Naive thymus-derived CD4-positive, alpha-beta T cell (primary cell): Measurements from ENCODE around the gene MLF1. TPM values are rescaled to one million over a fixed set of nuclear protein-coding genes. Genes with fewer than 3 reads are reported as not detected.

Experiments used
- ATAC-seq: fragments of 150-1000 bp; cut with Tn5 transposase; 2 replicates; pipeline ENCODE4 v1.10.0; 2021; ENCODE audit warnings: mild to moderate bottlenecking, moderate library complexity
- CTCF ChIA-PET: fragments of 350-600 bp; sonication (Branson Sonifier 250); formaldehyde crosslinking; loops from one replicate; lab custom pipeline; 2021; ENCODE audit warnings: antibody characterized with exemption; lab: Charles Lee
- POLR2A ChIA-PET: fragments of 350-600 bp; sonication (Branson Sonifier 250); formaldehyde crosslinking; loops from one replicate; lab custom pipeline; 2021; ENCODE audit warnings: antibody characterized with exemption, inconsistent platforms; lab: Charles Lee
- DNase-seq, 9 donors: peaks; one replicate each; pipeline versions ENCODE4 v3.0.0 to v3.0.0-alpha.2; 2020 to 2022; ENCODE audit warnings: mixed read lengths in 1 of 9
- H3K27ac ChIP-seq: one replicate; pipeline ENCODE4 v1.7.0; 2013; ENCODE audit warnings: mild to moderate bottlenecking, low read depth, low read length, moderate library complexity
- H3K27me3 ChIP-seq, 2 donors: one replicate each; pipeline ENCODE4 v1.7.0; 2013; ENCODE audit warnings: low read length in 2 of 2, mild to moderate bottlenecking in 2 of 2, moderate library complexity in 2 of 2; ENCODE audit not compliant: control insufficient read depth in 2 of 2, insufficient read depth in 2 of 2
- H3K36me3 ChIP-seq, 3 experiments: 1 replicate in 2 of 3; 2 replicates in 1 of 3; pipeline ENCODE4 v1.7.0; 2013; ENCODE audit warnings: low read length in 3 of 3, mild to moderate bottlenecking in 3 of 3, moderate library complexity in 1 of 3; ENCODE audit not compliant: insufficient read depth in 3 of 3, control insufficient read depth in 2 of 3
- H3K4me1 ChIP-seq, 2 donors: one replicate each; pipeline ENCODE4 v1.7.0; 2013; ENCODE audit warnings: low read length in 2 of 2, mild to moderate bottlenecking in 2 of 2, moderate library complexity in 1 of 2; ENCODE audit not compliant: control insufficient read depth in 2 of 2, insufficient read depth in 2 of 2
- H3K4me3 ChIP-seq: 2 replicates; pipeline ENCODE4 v1.7.0; 2013; ENCODE audit warnings: mild to moderate bottlenecking, low read length
- H3K9me3 ChIP-seq, 3 experiments: 1 replicate in 2 of 3; 2 replicates in 1 of 3; pipeline ENCODE4 v1.7.0; 2013; ENCODE audit warnings: low read length in 3 of 3; ENCODE audit not compliant: control insufficient read depth in 2 of 3
- H3K27ac Mint-ChIP-seq, 9 donors: one replicate each; pipeline ENCODE4 v1.8.0; 2020 to 2022; ENCODE audit warnings: mixed read lengths in 9 of 9, mild to moderate bottlenecking in 8 of 9, moderate library complexity in 5 of 9, inconsistent platforms in 2 of 9
- H3K27me3 Mint-ChIP-seq, 5 donors: one replicate each; pipeline ENCODE4 v1.8.0; 2021 to 2022; ENCODE audit warnings: mixed read lengths in 5 of 5, mild to moderate bottlenecking in 1 of 5
- H3K36me3 Mint-ChIP-seq, 5 donors: one replicate each; pipeline ENCODE4 v1.8.0; 2020 to 2022; ENCODE audit warnings: mixed read lengths in 5 of 5, mild to moderate bottlenecking in 3 of 5, inconsistent platforms in 1 of 5
- H3K4me1 Mint-ChIP-seq, 7 donors: one replicate each; pipeline ENCODE4 v1.8.0; 2020 to 2022; ENCODE audit warnings: mixed read lengths in 7 of 7, mild to moderate bottlenecking in 3 of 7, inconsistent platforms in 1 of 7
- H3K4me3 Mint-ChIP-seq, 10 donors: one replicate each; pipeline ENCODE4 v1.8.0; 2020 to 2022; ENCODE audit warnings: mild to moderate bottlenecking in 10 of 10, mixed read lengths in 10 of 10, moderate library complexity in 6 of 10, inconsistent platforms in 2 of 10
- H3K9me3 Mint-ChIP-seq, 11 donors: one replicate each; pipeline ENCODE4 v1.8.0; 2020 to 2022; ENCODE audit warnings: mixed read lengths in 11 of 11, mild to moderate bottlenecking in 4 of 11, inconsistent platforms in 1 of 11, moderate library complexity in 1 of 11
- intact Hi-C, 2 donors: fragments of 100-400 bp; cut with micrococcal nuclease; formaldehyde crosslinking; loops; one replicate each; pipeline ENCODE4 v1.15.1; 2023
- polyA plus RNA-seq, 2 donors: library from polyadenylated mRNA; unstranded; fragments of 300-500 nt; fragmentation: Illumina TruSeq; gene quantifications; one replicate each; pipeline ENCODE4 v1.2.3, GENCODE V29; 2021
- total RNA-seq, 6 experiments: library from RNA in 5 of 6; stranded (reverse) in 5 of 6; gene quantifications; 1 replicate in 5 of 6; 2 replicates in 1 of 6; pipeline ENCODE4 v1.2.3 and lab custom pipeline; 2021 to 2026

The MLF1 gene
- total and polyA plus RNA-seq, 7 experiments from 2014 or later, result 0.56 to 3.6 (median 0.85) TPM; not detected in 2

DNA sequence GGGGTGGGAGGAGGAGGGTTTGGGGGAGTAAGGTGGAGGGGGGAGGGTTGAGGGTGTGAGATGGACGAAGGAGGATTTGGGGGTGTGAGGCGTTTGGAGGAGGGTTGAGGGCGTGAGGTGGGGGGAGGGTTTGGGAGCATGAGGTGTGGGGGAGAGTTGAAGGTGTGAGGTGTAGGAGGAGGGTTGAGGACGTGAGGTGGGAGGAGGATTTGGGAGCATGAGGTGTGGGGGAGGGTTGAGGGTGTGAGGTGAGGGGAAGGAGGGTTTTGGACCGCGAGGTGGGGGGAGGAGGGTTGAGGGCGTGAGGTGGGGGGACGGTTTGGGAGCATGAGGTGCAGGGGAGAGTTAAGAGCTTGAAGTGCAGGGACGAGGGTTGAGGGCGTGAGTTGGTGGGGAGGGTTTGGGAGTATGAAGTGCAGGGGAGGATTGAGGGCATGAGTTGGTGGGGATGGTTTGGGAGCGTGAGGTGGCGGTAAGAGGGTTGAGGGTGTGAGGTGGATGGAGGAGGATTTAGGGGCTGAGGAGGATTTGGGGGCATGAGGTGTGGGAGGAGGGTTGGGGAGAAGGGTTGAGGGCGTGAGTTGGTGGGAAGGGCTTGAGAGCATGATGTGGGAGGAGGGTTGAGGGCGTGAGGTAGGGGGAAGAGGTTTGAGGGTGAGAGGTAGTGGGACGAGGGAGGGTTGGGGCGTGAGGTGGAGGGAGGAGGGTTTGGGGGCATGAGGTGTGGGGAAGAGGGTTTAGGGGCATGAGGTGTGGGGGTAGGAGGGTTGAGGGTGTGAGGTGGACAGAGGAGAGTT, 1.2 kb downstream of the MLF1 start:
- CTCF ChIA-PET, result no interaction called here
- intact Hi-C loops, result loop anchor here (2.0 to 5.0 kb wide), 2 partner anchors 70 to 73 kb away; partner anchors contain the start of gene GFM1 (in 2 of the 2)
- Mint-ChIP-seq H3K36me3 (peaks cover 0 to 6% (median 0%) of the 10 kb centered on the region in 5 donors), H3K27ac (no peak overlapping the region), H3K4me3 (peak overlapping the region in 3 of 10 donors; percentile 17 to 83 (median 51)), H3K27me3 (peaks cover 31 to 48% (median 36%) of the 10 kb centered on the region in 5 donors), H3K9me3 (peaks cover 0 to 6% (median 0%) of the 10 kb centered on the region in 11 donors), H3K4me1 (peaks cover 6 to 15% (median 12%) of the 10 kb centered on the region in 7 donors)
- H3K4me1 ChIP-seq, result peaks cover 0 to 4% of the 10 kb centered on the region in 2 donors
- H3K4me3 ChIP-seq, result no peak overlapping the region
- H3K27me3 ChIP-seq, result peaks cover 0 to 4% of the 10 kb centered on the region in 2 donors
- POLR2A ChIA-PET, result no interaction called here
- no peaks in the 10 kb centered on the region for H3K9me3 ChIP-seq
- DNase-seq (no peak), ATAC-seq (no peak)
- H3K27ac ChIP-seq, result no peak overlapping the region
- H3K36me3 ChIP-seq, result no peaks in the 10 kb centered on the region

DNA sequence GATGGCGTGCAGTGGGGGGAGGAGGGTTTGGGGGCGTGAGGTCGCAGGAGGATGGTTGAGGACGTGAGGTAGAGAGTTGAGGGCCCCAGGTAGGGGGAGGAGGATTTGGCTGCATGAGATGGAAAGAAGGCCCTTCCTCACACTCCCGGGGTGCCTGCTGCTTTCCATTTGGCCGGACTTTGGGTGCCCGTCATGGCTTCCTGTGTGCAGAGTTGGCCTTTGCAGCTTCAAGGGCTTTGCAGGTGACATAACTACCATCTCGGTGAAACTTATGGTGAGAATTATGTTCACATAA, 1.7 kb downstream of the MLF1 start:
- Histone ChIP-seq H3K9me3 (no peaks in the 10 kb centered on the region), H3K27me3 (peaks cover 0 to 4% of the 10 kb centered on the region in 2 donors), H3K27ac (no peak overlapping the region), H3K36me3 (no peaks in the 10 kb centered on the region), H3K4me1 (peaks cover 0 to 4% of the 10 kb centered on the region in 2 donors), H3K4me3 (no peak overlapping the region)
- Mint-ChIP-seq H3K4me1 (peaks cover 6 to 15% (median 12%) of the 10 kb centered on the region in 7 donors), H3K27ac (no peak overlapping the region), H3K27me3 (peaks cover 33 to 46% (median 35%) of the 10 kb centered on the region in 5 donors), H3K36me3 (peaks cover 0 to 6% (median 0%) of the 10 kb centered on the region in 5 donors), H3K9me3 (peaks cover 0 to 6% (median 0%) of the 10 kb centered on the region in 11 donors), H3K4me3 (peak overlapping the region in 2 of 10 donors; percentile 17 to 62)
- CTCF ChIA-PET, result no interaction called here
- intact Hi-C loops, result loop anchor here in 1 of 2 donors (5.0 kb wide), 1 partner anchor 70 kb away; the partner anchor contains the start of gene GFM1
- POLR2A ChIA-PET, result no interaction called here
- ATAC-seq (no peak), DNase-seq (no peak)

DNA sequence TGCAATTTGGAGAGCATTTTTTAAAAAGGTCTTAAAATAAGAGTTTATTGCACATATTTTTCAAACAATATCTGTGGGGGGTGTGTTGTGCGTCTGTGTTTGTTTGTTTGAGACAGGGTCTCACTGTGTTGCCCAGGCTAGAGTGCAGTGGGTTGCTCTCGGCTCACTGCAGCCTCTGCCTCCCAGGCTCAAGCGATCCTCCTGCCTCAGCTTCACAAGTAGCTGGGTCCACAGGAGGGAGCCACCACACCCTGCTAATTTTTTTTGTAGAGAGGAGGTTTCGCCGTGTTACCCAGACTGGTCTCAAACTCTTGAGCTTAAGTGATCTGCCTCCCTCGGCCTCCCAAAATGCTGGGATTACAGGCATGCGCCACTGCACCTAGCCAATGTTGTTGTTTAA, 2.7 kb downstream of the MLF1 start:
- no peak overlapping the region for H3K4me3 Mint-ChIP-seq
- DNase-seq (no peak), ATAC-seq (no peak)
- H3K27me3 ChIP-seq, result peaks cover 0 to 4% of the 10 kb centered on the region in 2 donors
- peaks cover 0 to 4% of the 10 kb centered on the region in 2 donors for H3K4me1 ChIP-seq
- peaks cover 0 to 6% (median 0%) of the 10 kb centered on the region in 11 donors for H3K9me3 Mint-ChIP-seq
- ChIA-PET CTCF (no interaction called here), POLR2A (interaction anchor here (0.6 kb wide), 1 partner anchor 9 kb away, joined by 5 read pairs; no protein-coding TSS in a partner anchor)
- H3K36me3 Mint-ChIP-seq, result peaks cover 0 to 6% (median 0%) of the 10 kb centered on the region in 5 donors
- peaks cover 25 to 41% (median 33%) of the 10 kb centered on the region in 5 donors for H3K27me3 Mint-ChIP-seq
- H3K27ac ChIP-seq, result no peak overlapping the region
- H3K4me3 ChIP-seq, result no peak overlapping the region
- no peaks in the 10 kb centered on the region for H3K36me3 ChIP-seq
- H3K27ac Mint-ChIP-seq, result no peak overlapping the region
- intact Hi-C loops, result loop anchor here in 1 of 2 donors (5.0 kb wide), 1 partner anchor 69 kb away; the partner anchor contains the start of gene GFM1
- no peaks in the 10 kb centered on the region for H3K9me3 ChIP-seq
- peaks cover 6 to 15% (median 12%) of the 10 kb centered on the region in 7 donors for H3K4me1 Mint-ChIP-seq

DNA sequence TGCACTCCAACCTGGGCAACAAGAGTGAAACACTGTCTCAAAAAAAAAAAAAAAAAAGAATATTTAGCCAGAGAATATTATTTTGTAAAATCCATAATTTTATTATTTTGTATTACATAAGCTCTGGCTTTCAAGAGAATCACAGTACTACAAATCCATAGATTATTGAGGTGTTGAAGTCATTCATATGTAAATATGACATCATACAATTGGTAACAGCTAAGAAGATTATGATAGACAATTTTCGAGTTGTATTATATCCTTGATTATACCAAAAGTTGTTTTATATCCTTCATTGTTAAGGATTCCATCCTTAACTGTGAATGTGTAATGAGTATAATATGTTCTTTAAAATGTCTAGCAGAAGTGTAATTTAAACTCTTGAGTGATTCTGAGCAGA, 3.7 kb downstream of the MLF1 start:
- H3K4me1 Mint-ChIP-seq, result peaks cover 6 to 15% (median 12%) of the 10 kb centered on the region in 7 donors
- H3K9me3 Mint-ChIP-seq, result peaks cover 0 to 6% (median 0%) of the 10 kb centered on the region in 11 donors
- peaks cover 0 to 4% of the 10 kb centered on the region in 2 donors for H3K4me1 ChIP-seq
- ChIA-PET POLR2A (no interaction called here), CTCF (no interaction called here)
- H3K27me3 ChIP-seq, result peaks cover 0 to 4% of the 10 kb centered on the region in 2 donors
- H3K36me3 ChIP-seq, result no peaks in the 10 kb centered on the region
- H3K27me3 Mint-ChIP-seq, result peaks cover 17 to 32% (median 24%) of the 10 kb centered on the region in 5 donors
- DNase-seq, result no peak
- H3K4me3 Mint-ChIP-seq, result no peak overlapping the region
- H3K27ac ChIP-seq, result no peak overlapping the region
- no peak overlapping the region for H3K27ac Mint-ChIP-seq
- ATAC-seq, result no peak
- peaks cover 0 to 6% (median 0%) of the 10 kb centered on the region in 5 donors for H3K36me3 Mint-ChIP-seq
- H3K4me3 ChIP-seq, result no peak overlapping the region
- H3K9me3 ChIP-seq, result no peaks in the 10 kb centered on the region
- intact Hi-C loops, result loop anchor here in 1 of 2 donors (5.0 kb wide), 1 partner anchor 68 kb away; the partner anchor contains the start of gene GFM1

DNA sequence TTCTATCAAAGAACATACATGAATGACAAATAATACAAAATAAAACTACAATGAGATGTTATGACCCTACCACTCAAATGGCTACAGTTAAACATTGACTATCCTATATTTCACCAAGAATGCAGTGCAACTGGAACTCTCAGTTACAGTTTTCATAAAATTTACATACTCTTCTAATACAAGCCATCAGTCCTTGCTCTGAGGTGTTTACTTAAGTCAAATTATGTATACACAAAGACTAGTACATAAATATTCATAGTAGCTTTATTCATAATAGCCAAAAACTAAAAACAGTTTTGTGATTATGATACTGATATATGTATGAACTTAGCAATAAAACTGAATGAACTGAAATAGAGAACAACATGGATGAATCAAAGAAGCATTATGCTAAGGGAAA, 19.2 kb downstream of the MLF1 start:
- H3K27me3 ChIP-seq, result no peaks in the 10 kb centered on the region
- H3K4me3 ChIP-seq, result no peak overlapping the region
- DNase-seq (no peak), ATAC-seq (no peak)
- Mint-ChIP-seq H3K9me3 (peaks cover 0 to 2% (median 0%) of the 10 kb centered on the region in 11 donors), H3K4me1 (no peaks in the 10 kb centered on the region), H3K27me3 (peaks cover 3 to 19% (median 5%) of the 10 kb centered on the region in 5 donors), H3K4me3 (no peak overlapping the region), H3K27ac (no peak overlapping the region), H3K36me3 (no peaks in the 10 kb centered on the region)
- ChIA-PET CTCF (no interaction called here), POLR2A (no interaction called here)
- no peaks in the 10 kb centered on the region for H3K36me3 ChIP-seq
- H3K9me3 ChIP-seq, result no peaks in the 10 kb centered on the region
- no peak overlapping the region for H3K27ac ChIP-seq
- no peaks in the 10 kb centered on the region for H3K4me1 ChIP-seq
- intact Hi-C loops, result no loop called here

DNA sequence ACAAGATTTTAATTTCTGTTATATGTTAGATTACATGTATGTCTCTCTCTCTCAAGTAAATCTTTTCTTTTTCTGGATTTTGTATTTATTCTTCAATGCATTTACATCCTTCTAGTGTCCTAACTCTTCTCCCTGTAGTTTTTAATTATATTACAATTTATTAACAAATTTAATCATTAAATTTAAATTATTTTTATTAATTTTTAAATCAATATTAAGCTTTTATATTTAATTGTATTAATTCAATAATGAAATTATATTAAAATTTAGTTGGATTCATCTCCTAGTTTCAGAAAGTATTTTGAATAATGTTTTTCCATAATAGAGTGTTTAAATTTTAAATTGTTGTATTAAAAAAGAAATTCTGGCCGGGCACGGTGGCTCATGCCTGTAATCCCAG, 29.8 kb downstream of the MLF1 start:
- H3K9me3 Mint-ChIP-seq, result no peaks in the 10 kb centered on the region
- no peak overlapping the region for H3K27ac ChIP-seq
- H3K4me3 Mint-ChIP-seq, result no peak overlapping the region
- H3K36me3 Mint-ChIP-seq, result no peaks in the 10 kb centered on the region
- H3K4me1 Mint-ChIP-seq, result no peaks in the 10 kb centered on the region
- H3K36me3 ChIP-seq, result no peaks in the 10 kb centered on the region
- H3K27me3 Mint-ChIP-seq, result peaks cover 0 to 7% (median 4%) of the 10 kb centered on the region in 5 donors
- no peaks in the 10 kb centered on the region for H3K4me1 ChIP-seq
- no peaks in the 10 kb centered on the region for H3K9me3 ChIP-seq
- no peak overlapping the region for H3K4me3 ChIP-seq
- no peak for DNase-seq
- no peak overlapping the region for H3K27ac Mint-ChIP-seq
- ChIA-PET CTCF (no interaction called here), POLR2A (no interaction called here)
- intact Hi-C loops, result no loop called here
- ATAC-seq, result no peak
- no peaks in the 10 kb centered on the region for H3K27me3 ChIP-seq
